SK-N-SH (cell line): ENCODE data around the gene ZNF516. TPM values are rescaled to one million over a fixed set of nuclear protein-coding genes. Genes with fewer than 3 reads are reported as not detected.

Experiments
- CTCF ChIA-PET: fragments of 300-600, 350-600 bp; formaldehyde crosslinking; extraction: SDS; loops from one replicate; lab custom pipeline; 2021; lab: Yijun Ruan, JAX
- POLR2A ChIA-PET: fragments of 350-600 bp; sonication (Branson Sonifier 250); formaldehyde crosslinking; extraction: SDS; loops from one replicate; lab custom pipeline; 2020; ENCODE audit warnings: antibody characterized with exemption, inconsistent platforms; lab: Yijun Ruan, JAX
- DNase-seq: peaks from one replicate; pipeline ENCODE4 v3.0.0; 2012
- H2AFZ ChIP-seq: fragments of 200-600 bp; sonication (generic); 2 replicates; pipeline ENCODE4 v1.8.1; 2016; ENCODE audit warnings: antibody characterized with exemption, mild to moderate bottlenecking, low read depth
- H3F3A ChIP-seq: fragments of 200-600 bp; sonication (generic); replicated peaks from 2 replicates; pipeline ENCODE3; 2016; ENCODE audit warnings: antibody characterized with exemption, mild to moderate bottlenecking; ENCODE audit not compliant: insufficient read depth
- H3K27ac ChIP-seq, 2 experiments: fragments of 200-500 bp in 1 of 2; fragments of 200-600 bp in 1 of 2; sonication (Bioruptor generic) in 1 of 2; sonication (generic), shearing (Covaris generic) in 1 of 2; 2 replicates each; pipeline versions ENCODE4 v1.5.1 to v1.6.1; 2014 to 2016; ENCODE audit warnings: low read depth in 2 of 2, inconsistent platforms in 1 of 2, low read length in 1 of 2, mild to moderate bottlenecking in 1 of 2, mixed read lengths in 1 of 2
- H3K27me3 ChIP-seq: fragments of 200-600 bp; sonication (generic), shearing (Covaris generic); 2 replicates; pipeline ENCODE4 v1.6.1; 2016; ENCODE audit warnings: mixed run types; ENCODE audit not compliant: insufficient read depth
- H3K36me3 ChIP-seq, 2 experiments: fragments of 200-500 bp in 1 of 2; fragments of 200-600 bp in 1 of 2; sonication (Bioruptor generic) in 1 of 2; sonication (generic) in 1 of 2; replicated peaks in 1 of 2; 2 replicates each; pipeline versions ENCODE3 to v1.5.1; 2014 to 2016; ENCODE audit warnings: low read length in 1 of 2, mild to moderate bottlenecking in 1 of 2; ENCODE audit not compliant: insufficient read depth in 2 of 2, control insufficient read depth in 1 of 2
- H3K4me1 ChIP-seq, 2 experiments: fragments of 200-500 bp in 1 of 2; fragments of 200-600 bp in 1 of 2; sonication (Bioruptor generic) in 1 of 2; sonication (generic), shearing (Covaris generic) in 1 of 2; 2 replicates each; pipeline versions ENCODE4 v1.5.1 to v1.6.1; 2014 to 2016; ENCODE audit warnings: low read depth in 1 of 2, low read length in 1 of 2, mixed run types in 1 of 2; ENCODE audit not compliant: insufficient read depth in 2 of 2, control insufficient read depth in 1 of 2
- H3K4me2 ChIP-seq: fragments of 200-600 bp; sonication (generic), shearing (Covaris generic); 2 replicates; pipeline ENCODE4 v1.6.1; 2017; ENCODE audit warnings: mixed run types
- H3K4me3 ChIP-seq, 2 experiments: fragments of 200-500 bp in 1 of 2; fragments of 200-600 bp in 1 of 2; sonication (Bioruptor generic) in 1 of 2; sonication (generic), shearing (Covaris generic) in 1 of 2; 2 replicates each; pipeline versions ENCODE4 v1.5.1 to v1.8.1; 2014 to 2016; ENCODE audit warnings: low read depth in 2 of 2, inconsistent platforms in 1 of 2, low read length in 1 of 2, mild to moderate bottlenecking in 1 of 2, mixed read lengths in 1 of 2, moderate library complexity in 1 of 2
- H3K79me2 ChIP-seq: fragments of 200-600 bp; sonication (generic); 2 replicates; pipeline ENCODE4 v1.8.1; 2017; ENCODE audit warnings: mild to moderate bottlenecking; ENCODE audit not compliant: insufficient read depth
- H3K9ac ChIP-seq: fragments of 200-600 bp; sonication (generic); 2 replicates; pipeline ENCODE4 v1.6.1; 2017; ENCODE audit warnings: mixed run types
- H3K9me2 ChIP-seq: fragments of 200-600 bp; sonication (generic); 2 replicates; pipeline ENCODE4 v1.6.1; 2017; ENCODE audit warnings: mixed run types
- H3K9me3 ChIP-seq: fragments of 200-600 bp; sonication (generic); 2 replicates; pipeline ENCODE4 v1.6.1; 2017; ENCODE audit warnings: mixed run types, mild to moderate bottlenecking, moderate library complexity
- H4K20me1 ChIP-seq: fragments of 200-600 bp; sonication (generic); 2 replicates; pipeline ENCODE4 v1.6.1; 2017; ENCODE audit warnings: mild to moderate bottlenecking, mixed run types; ENCODE audit not compliant: insufficient read depth
- CHD2 ChIP-seq: fragments of 150-350 bp; IDR thresholded peaks from 2 replicates; pipeline ENCODE4 v1.6.1; 2018; ENCODE audit warnings: low read length; ENCODE audit not compliant: partially characterized antibody
- CTCF ChIP-seq: fragments of 200-600 bp; sonication (generic); IDR thresholded peaks from 2 replicates; pipeline ENCODE4 v1.6.1; 2017; ENCODE audit warnings: antibody characterized with exemption, mild to moderate bottlenecking, moderate library complexity
- EP300 ChIP-seq, 2 experiments: IDR thresholded peaks; 2 replicates each; pipeline versions ENCODE4 v1.4.0 to v1.6.1; 2012; ENCODE audit warnings: borderline replicate concordance in 1 of 2, low read depth in 1 of 2, low read length in 1 of 2
- FOSL2 ChIP-seq: IDR thresholded peaks from 2 replicates; pipeline ENCODE4 v1.4.0; 2012; ENCODE audit warnings: low read depth, mild to moderate bottlenecking, moderate library complexity, borderline replicate concordance
- FOXJ3 ChIP-seq: sonication (generic); formaldehyde crosslinking; IDR thresholded peaks from 2 replicates; pipeline ENCODE4 v1.5.1; 2020; ENCODE audit warnings: mild to moderate bottlenecking, missing genetic modification reagents
- GABPA ChIP-seq: IDR thresholded peaks from 2 replicates; pipeline ENCODE4 v1.4.0; 2012; ENCODE audit warnings: low read depth, mild to moderate bottlenecking
- MEF2A ChIP-seq: IDR thresholded peaks from 2 replicates; pipeline ENCODE4 v1.4.0; 2012; ENCODE audit warnings: low read depth, borderline replicate concordance
- NRF1 ChIP-seq: IDR thresholded peaks from 2 replicates; pipeline ENCODE4 v1.6.1; 2012; ENCODE audit warnings: low read depth, mild to moderate bottlenecking, low read length
- SIN3A ChIP-seq: IDR thresholded peaks from 2 replicates; pipeline ENCODE4 v1.6.1; 2012; ENCODE audit warnings: low read depth, mild to moderate bottlenecking, low read length, moderate library complexity, borderline replicate concordance
- SMC3 ChIP-seq: IDR thresholded peaks from 2 replicates; pipeline ENCODE4 v1.6.1; 2012; ENCODE audit warnings: low read depth, low read length, improper control_type of control experiment
- TAF1 ChIP-seq: IDR thresholded peaks from 2 replicates; pipeline ENCODE4 v1.6.1; 2012; ENCODE audit warnings: low read depth, mild to moderate bottlenecking, low read length, moderate library complexity, borderline replicate concordance
- TCF12 ChIP-seq: IDR thresholded peaks from 2 replicates; pipeline ENCODE4 v1.4.0; 2012
- TEAD4 ChIP-seq: IDR thresholded peaks from 2 replicates; pipeline ENCODE4 v1.4.0; 2012; ENCODE audit warnings: mild to moderate bottlenecking, borderline replicate concordance; ENCODE audit not compliant: insufficient read depth
- USF2 ChIP-seq: fragments of 150-350 bp; IDR thresholded peaks from 2 replicates; pipeline ENCODE4 v1.6.1; 2017; ENCODE audit warnings: antibody characterized with exemption, low read length, low read depth, borderline replicate concordance
- YY1 ChIP-seq: IDR thresholded peaks from 2 replicates; pipeline ENCODE4 v1.4.0; 2012; ENCODE audit warnings: low read depth, mild to moderate bottlenecking
- WGBS: methylation state at CpG from one replicate; pipeline ENCODE4 v1.1.6; 2017; ENCODE audit warnings: low lambda C conversion rate; 5-methylcytosine and 5-hydroxymethylcytosine counted together
- polyA plus RNA-seq, 3 experiments: library from polyadenylated mRNA; depleted of rRNA; stranded (reverse); fragments of >200 nt; gene quantifications; 2 replicates each; pipeline ENCODE4 v1.2.3, GENCODE V29; 2012
- TF ChIP-seq, protein P1 (sequence below): IDR thresholded peaks from 2 replicates; pipeline ENCODE4 v1.4.0; 2012; ENCODE audit warnings: low read depth
- TF ChIP-seq, protein P2 (sequence below): IDR thresholded peaks from 2 replicates; pipeline ENCODE4; 2012
- TF ChIP-seq, protein P3 (sequence below): fragments of 150-350 bp; IDR thresholded peaks from 2 replicates; pipeline ENCODE4 v1.6.1; 2016; ENCODE audit warnings: mild to moderate bottlenecking, low read depth, low read length

ZNF516 gene
- polyA plus RNA-seq, 1 of the 3 experiments (the other 2 are of a cell fraction), result 4.4 TPM

DNA sequence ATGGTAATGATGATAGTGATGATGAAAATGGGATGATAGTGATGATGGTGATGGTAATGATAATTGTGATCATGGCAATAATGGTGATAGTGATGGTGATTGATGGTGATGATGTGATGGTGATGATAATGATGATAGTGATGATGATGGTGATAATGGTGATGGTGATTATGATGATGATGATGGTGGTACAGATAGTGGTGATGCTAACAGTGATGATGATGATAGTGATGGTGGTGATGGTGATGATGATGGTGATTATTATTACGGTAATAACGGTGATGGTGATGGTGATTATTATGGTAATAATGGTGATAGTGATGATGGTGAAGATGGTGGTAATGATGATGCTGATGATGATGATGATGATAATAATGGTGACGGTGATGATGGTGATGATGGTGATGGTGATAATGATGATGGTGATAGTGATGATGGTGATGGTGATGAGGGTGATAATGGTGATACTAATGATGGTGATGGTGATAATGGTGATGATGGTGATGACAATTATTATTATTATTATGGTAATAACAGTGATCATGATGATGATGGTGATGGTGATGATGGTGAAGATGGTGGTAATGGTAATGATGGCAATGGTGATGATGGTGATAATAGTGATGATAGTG lies 151.0 kb downstream of the ZNF516 start:
- Histone ChIP-seq H3K9me2 (no peaks in the 10 kb centered on the region), H3K4me2 (no peak overlapping the region), H3K27me3 (no peaks in the 10 kb centered on the region), H3K4me3 (no peak overlapping the region), H2AFZ (no peak overlapping the region), H3K9me3 (no peaks in the 10 kb centered on the region), H3K9ac (no peak overlapping the region), H3K4me1 (peaks cover 0 to 2% of the 10 kb centered on the region in 2 experiments; a peak in 1 of 4 replicates), H3K27ac (no peak overlapping the region), H3K79me2 (no peaks in the 10 kb centered on the region), H3F3A (no peaks in the 10 kb centered on the region), H3K36me3 (no peaks in the 10 kb centered on the region), H4K20me1 (no peaks in the 10 kb centered on the region)
- CTCF ChIA-PET, result no interaction called here
- no peak for DNase-seq
- POLR2A ChIA-PET, result no interaction called here
- WGBS, result 90% methylated on average over 3 of the region's 3 CpGs
- TF ChIP-seq SMC3 (no peak), TEAD4 (no peak), CTCF (no peak), TAF1 (no peak)
- TF ChIP-seq, protein P1, sequence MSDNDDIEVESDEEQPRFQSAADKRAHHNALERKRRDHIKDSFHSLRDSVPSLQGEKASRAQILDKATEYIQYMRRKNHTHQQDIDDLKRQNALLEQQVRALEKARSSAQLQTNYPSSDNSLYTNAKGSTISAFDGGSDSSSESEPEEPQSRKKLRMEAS, result no peak

DNA sequence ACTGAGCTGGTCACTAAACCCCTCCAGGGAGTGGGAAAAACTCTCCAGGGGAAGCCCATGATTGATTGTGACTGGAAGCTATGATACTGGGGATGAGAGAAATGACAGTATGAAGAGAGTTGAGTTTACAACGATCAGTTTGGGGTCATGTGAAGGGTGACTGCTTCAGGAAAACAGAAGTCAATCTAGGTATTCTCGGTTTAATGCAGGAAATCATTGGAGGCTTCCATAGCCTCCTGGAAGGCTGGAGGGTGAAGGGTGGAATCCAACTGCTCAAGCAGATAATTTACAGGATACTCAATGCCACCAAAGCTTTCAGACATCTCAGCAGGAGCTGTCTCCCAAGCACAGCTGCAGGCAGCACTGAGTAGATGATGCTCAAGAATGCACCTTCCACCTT lies 154.6 kb downstream of the ZNF516 start:
- ChIA-PET CTCF (no interaction called here), POLR2A (no interaction called here)
- WGBS, result 0% methylated on average over 1 of the region's 2 CpGs
- Histone ChIP-seq H3K36me3 (no peaks in the 10 kb centered on the region), H3K4me2 (no peak overlapping the region), H3K9ac (no peak overlapping the region), H3K9me2 (no peaks in the 10 kb centered on the region), H2AFZ (no peak overlapping the region), H3K27ac (no peak overlapping the region), H3F3A (no peaks in the 10 kb centered on the region), H3K9me3 (no peaks in the 10 kb centered on the region), H3K79me2 (no peaks in the 10 kb centered on the region), H3K27me3 (no peaks in the 10 kb centered on the region), H3K4me3 (no peak overlapping the region), H3K4me1 (no peaks in the 10 kb centered on the region), H4K20me1 (no peaks in the 10 kb centered on the region)
- no peak for DNase-seq
- TF ChIP-seq TCF12, result no peak
- TF ChIP-seq NRF1, result no peak
- TF ChIP-seq, all 33 proteins: peak for 0

DNA sequence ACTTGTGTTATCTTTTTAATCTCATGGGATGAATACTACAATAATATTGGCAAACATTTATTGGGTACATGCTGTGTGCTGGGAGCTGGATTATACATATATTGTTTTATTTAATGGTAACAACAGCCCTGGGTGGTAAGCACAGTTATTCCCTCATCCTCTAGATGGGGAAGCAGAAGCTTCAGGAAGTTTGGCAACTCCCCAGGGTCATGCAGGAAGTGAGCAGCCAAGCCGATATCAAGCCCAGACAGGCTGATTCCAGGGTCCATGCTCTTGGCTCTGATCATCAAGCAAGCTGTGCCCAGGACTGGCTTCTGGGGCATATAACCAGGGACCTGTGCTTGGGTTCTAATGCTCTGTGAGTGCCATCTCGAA lies 155.8 kb downstream of the ZNF516 start:
- H3K9me2 ChIP-seq, result no peaks in the 10 kb centered on the region
- WGBS, result 29% methylated on average over 1 of the region's 2 CpGs
- ChIA-PET CTCF (no interaction called here), POLR2A (no interaction called here)
- H3K36me3 ChIP-seq, result no peaks in the 10 kb centered on the region
- H4K20me1 ChIP-seq, result no peaks in the 10 kb centered on the region
- no peaks in the 10 kb centered on the region for H3K27me3 ChIP-seq
- no peaks in the 10 kb centered on the region for H3K79me2 ChIP-seq
- H3K9ac ChIP-seq, result no peak overlapping the region
- no peak overlapping the region for H3K4me2 ChIP-seq
- H3K4me1 ChIP-seq, result no peaks in the 10 kb centered on the region
- H2AFZ ChIP-seq, result no peak overlapping the region
- no peak for DNase-seq
- H3K27ac ChIP-seq, result no peak overlapping the region
- no peaks in the 10 kb centered on the region for H3F3A ChIP-seq
- no peak overlapping the region for H3K4me3 ChIP-seq
- no peaks in the 10 kb centered on the region for H3K9me3 ChIP-seq
- TF ChIP-seq CHD2 (no peak), MEF2A (no peak), FOXJ3 (CRISPR knock-in tag) (no peak), TCF12 (no peak), FOSL2 (no peak), USF2 (no peak), GABPA (no peak), YY1 (no peak), SIN3A (no peak), EP300 (IDR thresholded peaks at IDR 0.05; ENCODE audit: borderline replicate concordance in 1 of 2, low read depth in 1 of 2, low read length in 1 of 2) (no peak)
- TF ChIP-seq, protein P2, sequence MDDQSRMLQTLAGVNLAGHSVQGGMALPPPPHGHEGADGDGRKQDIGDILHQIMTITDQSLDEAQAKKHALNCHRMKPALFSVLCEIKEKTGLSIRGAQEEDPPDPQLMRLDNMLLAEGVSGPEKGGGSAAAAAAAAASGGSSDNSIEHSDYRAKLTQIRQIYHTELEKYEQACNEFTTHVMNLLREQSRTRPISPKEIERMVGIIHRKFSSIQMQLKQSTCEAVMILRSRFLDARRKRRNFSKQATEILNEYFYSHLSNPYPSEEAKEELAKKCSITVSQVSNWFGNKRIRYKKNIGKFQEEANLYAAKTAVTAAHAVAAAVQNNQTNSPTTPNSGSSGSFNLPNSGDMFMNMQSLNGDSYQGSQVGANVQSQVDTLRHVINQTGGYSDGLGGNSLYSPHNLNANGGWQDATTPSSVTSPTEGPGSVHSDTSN, result no peak
- TF ChIP-seq, protein P3, sequence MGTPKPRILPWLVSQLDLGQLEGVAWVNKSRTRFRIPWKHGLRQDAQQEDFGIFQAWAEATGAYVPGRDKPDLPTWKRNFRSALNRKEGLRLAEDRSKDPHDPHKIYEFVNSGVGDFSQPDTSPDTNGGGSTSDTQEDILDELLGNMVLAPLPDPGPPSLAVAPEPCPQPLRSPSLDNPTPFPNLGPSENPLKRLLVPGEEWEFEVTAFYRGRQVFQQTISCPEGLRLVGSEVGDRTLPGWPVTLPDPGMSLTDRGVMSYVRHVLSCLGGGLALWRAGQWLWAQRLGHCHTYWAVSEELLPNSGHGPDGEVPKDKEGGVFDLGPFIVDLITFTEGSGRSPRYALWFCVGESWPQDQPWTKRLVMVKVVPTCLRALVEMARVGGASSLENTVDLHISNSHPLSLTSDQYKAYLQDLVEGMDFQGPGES, result no peak
